Uterus (tissue), 2 donors: ENCODE results near the gene GANC.

Source experiments
- CTCF ChIP-seq, 4 experiments: fragments of 200-600 bp in 2 of 4; fragments of 450-650 bp in 2 of 4; sonication (generic) in 2 of 4; IDR thresholded peaks; one replicate each; pipeline ENCODE4 v1.5.1; 2016 to 2019; ENCODE audit warnings: antibody characterized with exemption in 4 of 4, mild to moderate bottlenecking in 2 of 4, moderate library complexity in 1 of 4
- POLR2A ChIP-seq, 2 donors: fragments of 450-650 bp; IDR thresholded peaks; one replicate each; pipeline ENCODE4 v1.6.1; 2016; ENCODE audit warnings: antibody characterized with exemption in 2 of 2, mild to moderate bottlenecking in 1 of 2, moderate library complexity in 1 of 2

GRCh38 chr15:42232606-42233005, 40.4 kb upstream of the GANC start:
- TF ChIP-seq POLR2A (IDR thresholded peaks at IDR 0.05) (no peak), CTCF (IDR thresholded peaks at IDR 0.05) (no peak)
